ENCODE data around the gene PROX1.

Gene PROX1

DNA sequence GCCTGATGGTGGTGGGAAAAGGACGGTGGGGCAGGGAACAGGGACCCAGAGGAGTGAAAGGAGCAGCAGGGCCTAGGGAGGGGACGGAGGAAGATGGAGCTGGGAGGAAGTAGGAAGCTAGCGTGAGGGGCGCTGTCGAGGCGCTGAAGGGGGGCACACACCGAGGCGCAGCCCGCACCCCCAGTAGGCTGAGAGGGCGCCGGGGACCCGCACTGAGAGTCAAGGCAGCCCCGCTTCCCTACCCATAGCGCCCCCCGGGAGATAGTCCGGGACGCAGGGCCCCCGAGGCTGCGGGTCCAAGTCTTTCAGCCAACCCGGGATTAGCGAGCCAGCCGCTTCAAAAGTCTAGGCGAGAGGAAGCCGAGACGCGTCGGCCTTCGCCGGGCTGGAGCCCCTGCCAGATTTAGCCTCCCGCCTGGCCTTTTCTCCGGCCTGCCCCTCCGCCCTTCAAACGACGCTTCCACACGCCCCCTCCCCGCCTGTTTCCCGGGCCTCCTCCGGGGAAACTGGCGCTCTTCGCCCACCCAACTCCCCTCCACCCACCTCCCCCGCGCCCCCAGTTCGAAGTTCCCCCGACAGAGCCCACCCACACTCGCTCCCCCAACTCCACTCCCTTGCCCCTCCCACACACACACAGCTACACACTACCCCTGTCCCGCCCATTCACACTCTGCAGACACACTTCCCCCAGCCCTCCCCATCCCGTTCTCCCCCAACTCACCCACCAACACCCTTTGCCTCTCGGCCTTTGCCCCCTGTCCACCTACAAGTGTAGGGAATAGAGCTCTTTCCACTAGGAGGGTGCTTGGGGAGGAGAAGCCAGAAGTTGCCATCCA lies 7.8 kb upstream of the PROX1 start:
- DNase-seq (ENCODE audit: low read depth, low spot score), result no peak

DNA sequence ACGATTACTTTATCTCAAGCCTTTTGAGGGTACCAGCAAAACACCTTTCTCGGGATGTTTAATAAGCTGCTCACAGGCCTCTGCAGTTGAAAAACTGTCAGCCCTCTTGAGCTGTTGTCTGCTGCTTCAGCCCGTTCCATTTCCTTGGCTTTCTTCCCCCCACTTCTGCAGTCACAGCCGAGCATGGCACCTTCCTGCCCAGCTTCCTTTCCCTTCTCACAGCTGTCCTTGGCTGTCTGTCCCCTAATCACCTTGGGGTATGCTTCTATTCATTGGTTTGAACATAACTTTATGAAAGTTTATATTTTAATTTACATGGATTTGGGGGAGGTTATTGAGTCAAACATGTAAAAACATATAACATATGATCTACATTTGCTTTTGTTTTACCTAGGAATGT lies 6.9 kb upstream of the PROX1 start:
- no peak for DNase-seq (ENCODE audit: low read depth, low spot score)

DNA sequence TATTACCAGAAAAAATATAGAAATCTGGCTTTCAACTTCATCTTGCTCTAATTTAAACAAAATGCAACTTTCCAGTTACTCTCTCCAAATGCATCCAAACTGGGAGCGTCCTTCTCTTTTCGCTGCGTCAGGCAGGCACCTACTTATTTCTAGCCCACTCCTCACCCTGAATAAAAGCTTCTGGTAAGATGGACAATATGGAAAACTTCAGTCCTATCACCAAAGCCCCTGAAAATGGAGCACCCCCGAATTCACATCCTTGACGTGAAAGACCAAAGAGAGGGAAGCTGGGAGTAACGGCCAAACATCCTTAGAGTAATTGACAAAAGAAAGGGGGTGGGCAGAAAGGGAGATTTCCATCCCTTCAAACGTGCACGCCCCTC lies 5.5 kb upstream of the PROX1 start:
- DNase-seq (ENCODE audit: low read depth, low spot score), result no peak

DNA sequence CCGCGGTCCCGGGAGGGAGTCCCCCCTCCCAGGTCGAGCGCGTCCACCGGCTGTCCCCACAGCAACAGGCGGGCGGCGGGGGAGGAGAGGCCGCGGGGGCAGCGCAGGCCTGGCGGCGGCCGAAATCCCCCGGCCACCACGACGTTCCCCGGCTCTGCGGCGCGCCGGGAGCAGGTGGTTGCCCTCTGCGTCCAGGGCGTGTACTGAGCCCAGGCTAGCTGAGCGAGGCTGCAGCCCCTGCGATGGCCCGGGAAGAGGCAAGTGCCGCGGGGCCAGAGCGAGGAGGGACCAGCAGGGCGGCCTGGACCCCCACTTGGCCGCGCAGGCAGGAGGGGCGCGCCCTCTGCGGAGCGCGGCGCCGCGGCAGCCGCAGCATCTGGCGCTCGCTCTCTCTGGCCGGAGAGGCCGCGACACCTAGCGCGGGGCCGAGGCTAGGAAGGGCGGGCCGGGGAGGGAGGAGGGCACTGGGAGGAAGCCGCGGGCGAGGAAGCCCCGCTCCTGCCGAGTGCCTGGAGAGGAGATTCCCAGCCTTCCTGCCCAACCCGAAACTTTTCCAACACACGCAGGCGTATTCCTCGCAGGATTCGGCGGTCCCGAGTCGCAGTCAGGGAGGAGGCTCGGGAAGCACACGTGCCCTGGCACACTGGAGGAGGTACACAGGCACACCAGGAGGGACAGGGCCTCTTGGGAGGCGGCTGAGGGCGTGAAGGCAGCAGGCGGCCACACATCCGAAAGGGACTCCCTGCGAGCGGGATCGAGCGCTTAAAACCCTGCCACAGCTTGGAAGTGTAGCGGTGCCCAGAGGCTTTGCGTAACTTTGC lies 4.9 kb upstream of the PROX1 start:
- peak; percentile 49 for DNase-seq (ENCODE audit: low read depth, low spot score)

DNA sequence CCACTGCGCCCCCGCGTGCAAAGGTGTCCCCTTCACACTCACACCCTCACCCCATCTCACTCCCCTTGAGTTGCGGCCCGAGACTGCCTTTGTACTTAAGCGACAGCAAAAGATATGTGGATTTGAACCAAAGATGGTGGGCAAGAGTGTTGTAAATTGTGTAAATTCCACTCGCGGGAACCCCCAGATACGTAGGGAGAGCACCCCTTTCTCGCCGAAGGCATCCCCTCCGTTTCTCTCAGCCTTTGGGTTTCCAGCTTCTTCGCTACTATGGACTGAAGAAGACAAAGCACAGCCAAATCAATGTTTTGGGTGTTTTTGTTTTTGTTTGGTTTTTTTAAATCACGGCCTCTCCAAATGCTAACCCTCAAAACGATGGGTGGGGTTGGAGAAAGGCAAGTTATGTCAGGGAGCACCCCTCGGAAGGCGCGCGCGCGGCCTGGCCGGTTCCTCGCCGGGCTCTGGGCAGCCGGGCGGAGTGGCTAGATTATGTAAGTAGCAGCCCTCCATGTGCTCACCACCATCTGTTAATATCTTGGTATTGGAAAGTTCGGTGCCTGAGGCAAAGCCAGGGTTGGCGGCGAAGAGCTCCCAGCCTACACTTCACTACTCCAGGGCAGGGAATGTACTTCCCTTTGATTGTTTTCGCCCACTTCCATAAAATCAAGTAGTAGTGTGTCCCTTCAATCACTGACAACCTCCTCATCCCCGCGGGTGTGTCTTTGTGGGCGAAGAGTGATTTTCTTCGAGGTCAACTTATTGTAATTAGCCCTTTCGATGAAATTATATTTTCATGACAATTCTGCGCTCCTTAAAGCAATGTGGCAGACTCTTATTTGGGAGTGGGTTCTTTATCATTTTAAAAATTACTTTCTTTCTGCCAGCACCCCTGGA lies 4.0 kb upstream of the PROX1 start:
- no peak for DNase-seq (ENCODE audit: low read depth, low spot score)

DNA sequence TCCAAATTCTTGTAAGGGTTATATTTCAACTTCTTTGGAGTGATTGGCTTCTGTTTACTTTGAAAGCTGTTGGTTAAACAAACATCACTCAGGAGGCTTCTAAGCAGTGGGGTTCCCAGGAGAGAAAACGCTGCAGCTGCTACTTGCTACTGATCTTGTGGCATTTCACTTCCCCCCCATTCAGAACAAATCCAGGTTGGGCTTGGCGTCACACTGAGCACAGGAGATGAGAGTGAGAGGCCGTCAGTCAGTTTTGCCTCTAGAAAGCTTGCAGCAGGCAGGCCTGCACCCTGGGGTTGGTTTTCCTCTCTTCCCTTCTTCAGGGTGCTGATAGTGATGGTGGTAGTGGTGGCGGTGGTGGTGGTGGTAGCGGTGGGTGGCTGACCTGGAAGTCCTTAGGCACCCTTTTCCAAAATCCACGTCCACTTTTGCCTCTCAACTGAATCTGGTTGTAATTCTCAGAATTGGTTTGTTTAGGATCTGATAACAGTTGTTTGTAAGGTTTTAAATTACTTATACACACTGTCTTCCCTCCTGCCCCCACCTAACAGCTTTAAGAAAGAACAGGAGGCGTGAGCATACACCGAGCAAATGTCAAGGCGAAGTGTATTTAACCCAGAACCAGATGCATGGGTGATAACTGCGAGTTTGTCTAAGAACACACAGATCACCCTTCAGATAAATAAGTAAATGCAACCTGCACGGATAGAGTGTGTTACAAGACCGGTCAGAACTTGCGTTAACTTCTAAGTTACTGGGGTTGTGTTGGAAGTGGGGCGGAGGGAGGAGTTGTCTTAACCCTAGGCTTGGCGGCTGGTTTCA lies 3.2 kb upstream of the PROX1 start:
- DNase-seq (ENCODE audit: low read depth, low spot score), result no peak

DNA sequence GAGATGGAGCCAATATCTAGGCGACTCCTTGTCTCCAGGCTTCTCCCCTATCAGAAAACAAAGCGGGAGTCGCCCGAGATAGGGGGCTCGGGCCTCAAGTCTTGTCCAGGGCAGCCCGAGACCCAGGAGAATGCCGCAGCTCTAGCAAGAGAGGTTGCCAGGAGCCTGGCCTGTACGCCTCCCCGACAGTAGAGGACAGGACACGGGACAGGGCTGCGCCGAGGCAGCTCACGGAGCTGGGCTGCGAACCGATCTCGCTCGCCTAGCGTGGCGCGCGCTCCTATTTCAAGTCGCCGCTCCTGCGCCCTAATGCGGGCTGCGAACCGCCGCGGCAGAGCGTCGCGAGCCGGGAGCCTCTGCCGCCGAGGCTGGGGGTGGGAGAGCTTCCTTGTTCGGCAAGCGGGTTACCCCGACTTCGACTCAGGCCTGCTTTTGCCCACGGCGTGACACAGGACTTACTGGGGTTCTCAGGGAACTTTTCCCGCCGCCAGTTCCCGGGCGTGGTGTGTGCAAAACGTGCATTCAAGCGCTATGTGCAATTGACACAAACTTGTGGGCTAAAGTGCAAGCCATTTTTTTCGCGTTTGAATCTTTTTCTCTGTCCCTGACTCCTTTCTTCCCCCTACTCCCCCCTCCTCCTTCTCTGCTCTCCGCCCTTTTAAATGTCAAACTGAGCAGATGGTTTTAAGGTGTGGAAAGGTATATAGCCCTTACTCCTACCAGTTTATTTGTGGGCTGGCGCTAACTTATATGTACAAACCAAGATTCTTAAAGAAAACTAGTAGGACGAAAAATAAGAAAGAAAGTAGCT lies 2.4 kb upstream of the PROX1 start:
- peak; percentile 31 for DNase-seq (ENCODE audit: low read depth, low spot score)

DNA sequence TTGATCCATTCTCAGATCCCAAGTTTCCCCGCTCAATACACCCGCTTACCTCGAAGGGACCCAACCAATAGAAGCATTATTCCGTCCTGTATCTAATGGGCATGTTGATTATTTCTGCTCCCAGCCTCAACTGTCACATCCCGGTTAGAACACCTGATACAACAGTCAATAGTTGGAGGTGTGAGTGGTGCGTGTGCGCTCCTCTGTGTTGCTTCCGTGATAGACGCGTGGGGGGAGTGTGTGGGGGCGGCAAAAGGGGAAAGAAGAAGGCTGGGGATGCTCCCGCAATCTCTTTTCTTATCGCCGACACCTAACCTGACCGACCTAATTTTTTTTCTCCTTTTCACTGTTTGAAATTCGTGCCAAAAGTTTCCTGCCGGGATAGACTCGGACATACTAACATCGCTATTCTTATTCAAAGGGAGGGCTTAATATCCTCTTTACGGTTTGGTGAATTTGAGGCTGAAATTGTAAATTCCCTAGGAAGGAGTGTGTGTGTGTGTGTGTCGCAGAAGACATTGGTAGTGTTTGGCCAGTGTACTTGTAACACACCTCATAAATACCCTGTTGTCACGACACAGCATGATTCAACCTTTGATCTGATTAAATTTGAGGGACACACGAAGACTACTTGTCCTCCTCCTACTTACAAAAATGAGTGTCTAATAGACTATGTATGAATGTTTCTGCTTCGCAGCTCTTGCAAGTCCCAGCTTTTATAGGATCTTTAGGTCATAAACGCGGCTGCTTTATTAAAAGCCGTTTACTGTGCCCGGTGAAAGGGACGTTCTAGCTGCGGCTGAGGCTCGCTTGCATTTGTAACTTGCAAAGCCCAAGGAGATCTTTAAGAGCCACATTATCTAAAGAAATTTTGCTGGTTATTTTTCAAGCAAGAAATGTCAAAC lies 1.5 kb upstream of the PROX1 start:
- DNase-seq (ENCODE audit: low read depth, low spot score), result no peak

DNA sequence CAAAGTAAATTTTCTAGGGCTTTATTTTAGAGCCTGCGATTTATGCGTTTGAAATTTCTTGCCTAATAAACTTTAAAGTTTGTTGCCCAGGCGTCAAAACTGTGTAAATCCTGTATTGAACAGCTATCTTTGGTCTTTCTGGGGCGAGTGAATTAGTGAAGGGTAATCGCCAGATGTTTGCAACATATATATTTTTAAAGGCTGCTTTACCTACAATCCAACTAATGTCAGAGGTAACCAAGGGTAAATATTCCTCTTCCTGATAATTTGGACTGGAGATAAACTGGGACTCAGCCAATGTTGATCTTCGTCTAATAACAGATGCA lies 885 bp upstream of the PROX1 start:
- no peak for DNase-seq (ENCODE audit: low read depth, low spot score)

DNA sequence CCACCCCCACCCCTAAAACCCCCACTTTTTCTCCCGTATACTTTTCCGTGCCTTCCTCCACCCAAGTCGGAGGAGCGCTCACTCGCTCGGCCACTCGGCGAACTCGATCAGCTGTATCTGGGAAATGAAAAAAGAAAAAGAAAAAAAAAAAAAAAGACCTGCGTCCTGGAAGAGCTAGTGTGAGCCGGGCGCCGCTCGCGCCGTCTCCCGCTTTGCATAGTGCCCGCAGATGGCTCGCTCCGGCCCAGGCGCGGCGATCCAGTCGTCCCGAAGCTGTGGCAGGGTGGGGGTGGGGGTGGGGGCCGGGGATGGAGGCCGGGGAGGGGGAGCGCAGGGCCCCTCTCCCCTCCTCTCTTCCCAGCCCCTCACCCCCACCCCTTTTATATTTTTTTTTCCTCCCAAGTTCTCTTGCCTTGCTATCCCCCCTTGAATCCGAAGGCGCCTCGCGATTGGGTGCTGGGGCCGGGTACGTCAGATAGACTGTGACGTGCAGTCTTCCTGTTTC lies 299 bp upstream of the PROX1 start:
- peak; percentile 73 for DNase-seq (ENCODE audit: low read depth, low spot score)

DNA sequence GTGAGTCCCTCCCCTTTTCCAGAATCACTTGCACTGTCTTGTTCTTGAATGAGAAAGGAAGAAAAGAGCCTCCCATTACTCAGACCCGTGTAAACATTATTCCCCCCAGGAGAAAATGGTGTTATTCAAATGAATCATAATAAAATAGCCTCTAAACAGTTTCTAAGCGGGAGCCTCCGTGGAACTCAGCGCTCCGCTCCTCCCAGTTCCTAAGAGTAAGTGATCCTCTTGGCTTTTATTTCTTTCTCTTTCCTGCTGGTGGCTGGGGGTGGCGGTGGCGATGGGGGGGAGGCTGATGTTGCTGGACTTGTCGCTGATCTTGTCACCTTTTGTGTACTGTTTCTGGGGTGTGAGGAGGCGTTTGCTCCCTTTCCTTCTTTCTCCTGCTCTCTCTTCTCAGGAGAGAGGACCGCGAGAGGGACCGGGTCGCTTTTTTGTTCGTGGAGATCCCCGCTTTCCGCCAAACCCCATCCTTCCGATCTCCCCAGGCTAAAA lies 781 bp downstream of the PROX1 start:
- peak; percentile 63 for DNase-seq (ENCODE audit: low read depth, low spot score)

DNA sequence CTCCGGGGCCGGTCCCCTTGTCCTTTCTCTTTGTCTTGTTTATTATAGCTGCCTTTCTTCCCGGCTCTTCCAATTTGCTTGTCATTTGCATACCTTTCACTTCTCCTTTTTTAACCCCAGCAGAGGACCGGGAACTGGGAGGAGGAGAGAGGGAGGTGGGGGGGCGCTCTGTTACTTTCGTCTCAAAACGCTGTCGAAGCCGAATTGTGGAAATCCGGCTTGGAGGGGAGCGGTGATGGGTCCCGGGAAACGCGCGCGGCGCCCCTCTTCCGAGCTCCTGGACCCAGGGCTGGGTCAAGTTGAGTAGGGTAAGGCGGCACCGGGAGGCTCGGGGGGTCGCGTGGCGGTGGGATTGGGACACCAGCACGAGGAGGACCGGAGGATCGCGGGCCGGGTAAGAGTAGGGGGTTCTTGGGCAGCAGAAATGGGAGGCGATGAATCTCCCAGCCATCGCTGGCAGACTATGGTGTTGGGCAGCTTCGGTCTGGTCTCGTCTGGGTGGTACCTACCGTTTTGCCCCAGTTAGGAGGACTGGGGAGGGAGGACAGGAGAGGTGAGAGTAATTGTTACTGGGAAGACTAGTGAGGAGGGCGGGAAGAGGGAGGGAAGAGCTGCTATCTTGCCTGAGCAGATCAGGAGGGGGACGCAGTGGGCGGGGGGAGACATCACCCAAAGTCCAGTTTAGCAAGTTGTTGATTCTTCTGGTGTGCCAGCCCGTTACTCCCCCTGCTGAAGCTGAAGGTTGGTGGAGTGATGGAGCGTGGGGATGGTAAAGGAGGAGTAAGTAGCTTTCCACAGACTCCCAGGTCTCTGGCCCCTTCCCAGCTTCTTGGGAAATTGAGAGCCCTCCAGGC lies 1.5 kb downstream of the PROX1 start:
- DNase-seq (ENCODE audit: low read depth, low spot score), result peak; percentile 45

DNA sequence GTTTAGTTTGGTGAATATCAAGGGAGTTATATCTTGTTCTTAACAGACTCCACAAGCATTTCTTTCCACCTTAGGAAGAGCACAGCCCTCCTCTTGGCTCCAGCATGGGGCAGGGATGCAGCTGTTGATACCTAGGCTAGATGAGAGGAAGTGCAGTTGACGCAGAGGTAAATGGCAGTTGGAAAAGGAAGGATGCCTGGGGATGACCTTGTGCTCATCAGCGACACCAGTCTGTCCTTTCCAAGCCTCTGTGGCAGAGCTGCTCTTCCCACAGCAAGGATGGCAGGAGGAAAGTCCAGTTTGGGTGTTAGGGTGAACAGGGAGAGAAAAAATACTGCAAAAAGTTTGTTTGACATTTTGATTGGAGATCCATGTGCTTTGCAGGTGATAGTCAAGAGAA lies 6.2 kb downstream of the PROX1 start:
- no peak for DNase-seq (ENCODE audit: low read depth, low spot score)

DNA sequence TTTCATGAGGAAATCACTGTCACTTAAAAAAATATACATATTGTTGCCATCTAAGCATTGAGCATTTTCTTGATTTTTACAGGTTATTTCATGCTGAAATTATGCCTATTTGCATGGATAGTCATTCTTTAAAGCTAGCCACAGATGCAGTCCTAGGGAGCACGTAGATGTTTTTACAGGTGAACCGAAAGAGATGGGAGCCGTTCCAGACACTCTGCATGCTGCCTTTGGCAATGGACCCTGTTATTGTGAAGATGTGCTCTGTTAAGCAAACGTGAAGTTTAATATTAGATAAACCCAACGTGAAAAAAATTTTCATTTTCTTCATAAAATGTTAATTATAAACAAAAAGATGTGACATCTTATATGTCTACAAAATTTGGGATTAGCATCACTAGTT lies 7.1 kb downstream of the PROX1 start:
- DNase-seq (ENCODE audit: low read depth, low spot score), result no peak

DNA sequence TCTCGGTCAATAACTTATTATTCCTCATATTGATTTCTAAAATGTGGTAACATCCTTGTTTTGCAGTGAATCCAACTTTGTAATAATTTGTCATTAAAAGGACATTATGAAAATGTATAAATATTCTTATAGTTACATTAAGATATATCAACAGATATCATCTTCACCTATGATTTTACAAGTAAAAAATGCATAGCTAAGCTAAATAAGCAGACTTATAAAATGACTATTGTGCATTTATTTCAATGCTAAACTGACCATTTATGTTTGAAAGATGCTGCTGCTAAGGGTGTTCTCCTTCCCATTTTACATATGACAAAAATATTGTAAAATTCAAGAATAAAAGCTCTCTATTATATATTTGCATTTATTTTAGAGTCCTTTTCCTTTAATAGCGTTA lies 7.8 kb downstream of the PROX1 start:
- DNase-seq (ENCODE audit: low read depth, low spot score), result no peak

DNA sequence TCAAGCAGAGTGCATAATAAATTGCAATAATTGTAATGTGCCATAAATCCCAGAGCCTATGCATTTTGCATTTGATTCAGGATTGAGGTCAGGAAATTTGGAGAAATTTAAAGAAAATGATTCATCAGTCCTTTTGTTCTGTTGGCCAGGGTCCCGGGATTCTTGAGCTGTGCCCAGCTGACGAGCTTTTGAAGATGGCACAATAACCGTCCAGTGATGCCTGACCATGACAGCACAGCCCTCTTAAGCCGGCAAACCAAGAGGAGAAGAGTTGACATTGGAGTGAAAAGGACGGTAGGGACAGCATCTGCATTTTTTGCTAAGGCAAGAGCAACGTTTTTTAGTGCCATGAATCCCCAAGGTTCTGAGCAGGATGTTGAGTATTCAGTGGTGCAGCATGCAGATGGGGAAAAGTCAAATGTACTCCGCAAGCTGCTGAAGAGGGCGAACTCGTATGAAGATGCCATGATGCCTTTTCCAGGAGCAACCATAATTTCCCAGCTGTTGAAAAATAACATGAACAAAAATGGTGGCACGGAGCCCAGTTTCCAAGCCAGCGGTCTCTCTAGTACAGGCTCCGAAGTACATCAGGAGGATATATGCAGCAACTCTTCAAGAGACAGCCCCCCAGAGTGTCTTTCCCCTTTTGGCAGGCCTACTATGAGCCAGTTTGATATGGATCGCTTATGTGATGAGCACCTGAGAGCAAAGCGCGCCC lies 8.7 kb downstream of the PROX1 start:
- DNase-seq (ENCODE audit: low read depth, low spot score), result no peak

DNA sequence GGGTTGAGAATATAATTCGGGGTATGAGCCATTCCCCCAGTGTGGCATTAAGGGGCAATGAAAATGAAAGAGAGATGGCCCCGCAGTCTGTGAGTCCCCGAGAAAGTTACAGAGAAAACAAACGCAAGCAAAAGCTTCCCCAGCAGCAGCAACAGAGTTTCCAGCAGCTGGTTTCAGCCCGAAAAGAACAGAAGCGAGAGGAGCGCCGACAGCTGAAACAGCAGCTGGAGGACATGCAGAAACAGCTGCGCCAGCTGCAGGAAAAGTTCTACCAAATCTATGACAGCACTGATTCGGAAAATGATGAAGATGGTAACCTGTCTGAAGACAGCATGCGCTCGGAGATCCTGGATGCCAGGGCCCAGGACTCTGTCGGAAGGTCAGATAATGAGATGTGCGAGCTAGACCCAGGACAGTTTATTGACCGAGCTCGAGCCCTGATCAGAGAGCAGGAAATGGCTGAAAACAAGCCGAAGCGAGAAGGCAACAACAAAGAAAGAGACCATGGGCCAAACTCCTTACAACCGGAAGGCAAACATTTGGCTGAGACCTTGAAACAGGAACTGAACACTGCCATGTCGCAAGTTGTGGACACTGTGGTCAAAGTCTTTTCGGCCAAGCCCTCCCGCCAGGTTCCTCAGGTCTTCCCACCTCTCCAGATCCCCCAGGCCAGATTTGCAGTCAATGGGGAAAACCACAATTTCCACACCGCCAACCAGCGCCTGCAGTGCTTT lies 9.4 kb downstream of the PROX1 start:
- no peak for DNase-seq (ENCODE audit: low read depth, low spot score)
